Stimulated activated CD4-positive, alpha-beta T cell treated with anti-CD3 and anti-CD28 coated beads, Interleukin-1b, Interleukin-23, amount 100 ng/mL, for 24 hours (primary cell): ENCODE results near the gene HDAC3.

ENCODE experiments used
- DNase-seq, 4 experiments: peaks; one replicate each; pipeline ENCODE4 v3.0.0-alpha.2; 2020; ENCODE audit warnings: low read depth in 4 of 4, low spot score in 1 of 4

HDAC3 gene

GRCh38 chr5:141605523-141606277 is 30.9 kb downstream of the HDAC3 start:
- DNase-seq, result peak in 3 of 4 experiments; percentile 27 to 34 (median 33)

- no peak for DNase-seq
These were observed 32.5 kb downstream of the HDAC3 start for GRCh38 chr5:141603923-141604717.

- no peak for DNase-seq
These were observed 34.0 kb downstream of the HDAC3 start for GRCh38 chr5:141602606-141603005.

GRCh38 chr5:141598391-141599345 is 38.0 kb downstream of the HDAC3 start:
- no peak for DNase-seq

DNA sequence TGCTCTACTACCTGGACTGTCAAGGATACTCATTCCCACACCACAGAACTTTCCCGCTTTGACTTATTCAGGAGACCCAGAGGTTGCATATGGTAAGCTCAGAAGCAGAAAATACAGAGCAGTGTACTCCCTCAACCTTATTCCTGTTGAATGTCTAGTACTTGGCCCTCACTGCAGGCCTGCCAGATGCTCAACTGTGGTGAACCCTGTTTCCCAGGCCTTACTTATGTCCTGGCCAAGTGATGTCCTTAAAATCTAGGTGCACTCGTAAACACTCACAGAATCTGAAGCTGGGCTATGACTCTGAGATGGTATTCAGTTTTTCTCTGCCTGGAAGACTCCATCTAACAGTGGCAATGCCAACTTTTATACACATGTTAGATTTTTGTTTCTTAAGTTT is 38.8 kb downstream of the HDAC3 start:
- no peak for DNase-seq

DNA sequence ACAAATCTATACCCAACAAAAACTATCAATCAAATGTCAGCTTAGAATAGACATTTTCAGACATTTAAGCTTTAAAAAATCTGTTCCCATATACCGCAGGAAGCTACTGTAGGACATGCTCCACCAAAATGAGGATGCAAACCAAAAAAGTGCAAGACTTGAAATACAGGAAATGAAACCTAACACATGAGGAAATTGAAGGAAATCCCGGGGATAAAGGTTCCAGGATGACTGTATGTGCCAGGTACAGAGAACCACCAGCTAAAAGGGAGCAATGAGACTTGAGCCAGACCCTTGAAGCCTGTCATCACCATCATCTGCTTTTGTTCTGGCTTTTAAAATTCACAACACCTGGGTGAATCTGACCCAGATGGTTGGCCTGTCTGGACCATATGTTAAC is 39.3 kb downstream of the HDAC3 start:
- DNase-seq, result no peak

DNA sequence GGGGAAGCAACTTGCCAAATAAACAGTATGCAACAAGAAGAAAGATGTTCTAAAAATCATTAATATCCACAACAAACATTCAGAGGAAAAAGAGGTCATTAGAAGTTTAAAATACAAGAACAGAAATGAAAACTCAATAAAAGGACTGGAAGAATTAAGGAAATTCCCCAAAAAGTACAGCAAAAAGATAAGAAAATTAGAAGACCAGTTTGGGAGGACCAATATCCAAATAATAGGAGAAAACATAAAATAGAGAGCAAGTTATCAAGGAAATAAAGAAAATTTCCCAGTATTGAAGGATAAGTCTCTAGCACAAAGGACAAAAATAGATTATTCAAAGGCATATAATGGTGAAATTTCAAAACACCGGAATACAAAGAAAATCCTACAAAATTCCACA is 39.8 kb downstream of the HDAC3 start:
- DNase-seq, result no peak

- DNase-seq, result no peak
These were observed 46.5 kb downstream of the HDAC3 start for GRCh38 chr5:141590127-141590526.

- DNase-seq, result no peak
These were observed 50.4 kb downstream of the HDAC3 start for GRCh38 chr5:141586246-141586645.

GRCh38 chr5:141585594-141585993 is 51.1 kb downstream of the HDAC3 start:
- DNase-seq, result no peak

- no peak for DNase-seq
These were observed 62.5 kb downstream of the HDAC3 start for GRCh38 chr5:141574122-141574510.

GRCh38 chr5:141573489-141574121 is 63.0 kb downstream of the HDAC3 start:
- DNase-seq, result no peak
